HCT116 (cell line): Measurements from ENCODE around the gene HPS1. TPM values are rescaled to one million over a fixed set of nuclear protein-coding genes. Genes with fewer than 3 reads are reported as not detected.

Source experiments
- ATAC-seq: fragments of 200-7000 bp; cut with Tn5 transposase; 2 replicates; pipeline ENCODE4 v1.9.1; 2020; ENCODE audit warnings: mild to moderate bottlenecking, moderate library complexity
- BruUV-seq: library from RNA; stranded (reverse); fragments of 400-500 nt; replicated peaks from 2 replicates; lab custom pipeline; 2021; lab: Mats Ljungman, UMichigan
- CTCF ChIA-PET: fragments of 300-600 bp; sonication (Branson Sonifier 250); formaldehyde crosslinking; loops from one replicate; lab custom pipeline; 2021; ENCODE audit warnings: antibody characterized with exemption; lab: Charles Lee
- POLR2A ChIA-PET: fragments of 300-600, 350-600 bp; sonication (Branson Sonifier 250); formaldehyde crosslinking; loops from one replicate; lab custom pipeline; 2021; ENCODE audit warnings: antibody characterized with exemption; lab: Charles Lee
- RAD21 ChIA-PET, 2 experiments: fragments of 300-600 bp; sonication (Branson Sonifier 250); formaldehyde crosslinking; loops; one replicate each; lab custom pipeline; 2023; ENCODE audit warnings: low total read pairs in 2 of 2; ENCODE audit not compliant: uncharacterized antibody in 2 of 2, unreplicated experiment in 2 of 2, low non-redundant PET in 1 of 2; lab: Charles Lee
- DNase-seq: peaks from one replicate; pipeline ENCODE4 v3.0.0-alpha.2; 2010; ENCODE audit warnings: low read depth, low spot score
- H2AFZ ChIP-seq: fragments of 200-600 bp; shearing (Covaris generic), sonication (generic); 2 replicates; pipeline ENCODE4 v1.6.1; 2017; ENCODE audit warnings: low read depth, mixed run types, mixed read lengths, antibody characterized with exemption, low read length; ENCODE audit not compliant: poor library complexity, severe bottlenecking
- H3K27ac ChIP-seq: 2 replicates; pipeline ENCODE4 v1.5.1; 2012; ENCODE audit warnings: low read depth, low read length
- H3K27me3 ChIP-seq: fragments of 200-600 bp; sonication (generic); 2 replicates; pipeline ENCODE4 v1.6.1; 2016; ENCODE audit warnings: mixed run types, low read length, mixed read lengths; ENCODE audit not compliant: insufficient read depth
- H3K36me3 ChIP-seq, 2 experiments: fragments of 200-500 bp in 1 of 2; fragments of 200-600 bp in 1 of 2; sonication (Bioruptor generic) in 1 of 2; sonication (generic) in 1 of 2; 2 replicates each; pipeline versions ENCODE4 v1.5.1 to v1.6.1; 2014 to 2016; ENCODE audit warnings: low read length in 2 of 2, inconsistent platforms in 1 of 2, mixed read lengths in 1 of 2, mixed run types in 1 of 2; ENCODE audit not compliant: insufficient read depth in 2 of 2, control insufficient read depth in 1 of 2
- H3K4me1 ChIP-seq, 2 experiments: fragments of 200-600 bp in 1 of 2; sonication (generic) in 1 of 2; 2 replicates each; pipeline versions ENCODE4 v1.5.1 to v1.6.1; 2012 to 2017; ENCODE audit warnings: low read length in 2 of 2, inconsistent platforms in 1 of 2, mild to moderate bottlenecking in 1 of 2, mixed read lengths in 1 of 2, mixed run types in 1 of 2, moderate library complexity in 1 of 2; ENCODE audit not compliant: insufficient read depth in 2 of 2, control insufficient read depth in 1 of 2
- H3K4me2 ChIP-seq: fragments of 200-600 bp; sonication (generic); 2 replicates; pipeline ENCODE4 v1.6.1; 2017; ENCODE audit warnings: mixed run types, low read length, mixed read lengths
- H3K4me3 ChIP-seq, 2 experiments: fragments of 200-600 bp in 1 of 2; sonication (generic) in 1 of 2; replicated peaks in 1 of 2; 2 replicates each; pipeline ENCODE4 v1.5.1; 2011 to 2016; ENCODE audit warnings: low read length in 2 of 2, control low read depth in 1 of 2, low read depth in 1 of 2, mild to moderate bottlenecking in 1 of 2, mixed read lengths in 1 of 2, mixed run types in 1 of 2
- H3K79me2 ChIP-seq: fragments of 200-600 bp; sonication (generic); 2 replicates; pipeline ENCODE4 v1.6.1; 2017; ENCODE audit warnings: mild to moderate bottlenecking, mixed run types, low read length, moderate library complexity, mixed read lengths; ENCODE audit not compliant: insufficient read depth
- H3K9ac ChIP-seq: fragments of 200-600 bp; sonication (generic); 2 replicates; pipeline ENCODE4 v1.6.1; 2016; ENCODE audit warnings: low read length, mixed read lengths
- H3K9me2 ChIP-seq: fragments of 200-600 bp; sonication (generic), shearing (Covaris generic); 2 replicates; pipeline ENCODE4 v1.6.1; 2017; ENCODE audit warnings: mixed run types, mild to moderate bottlenecking, moderate library complexity; ENCODE audit not compliant: insufficient read depth
- H3K9me3 ChIP-seq, 2 experiments: fragments of 200-500 bp in 1 of 2; fragments of 200-600 bp in 1 of 2; sonication (Bioruptor generic) in 1 of 2; sonication (generic) in 1 of 2; 2 replicates each; pipeline ENCODE4 v1.6.1; 2014 to 2017; ENCODE audit warnings: low read length in 2 of 2, mixed read lengths in 2 of 2, inconsistent platforms in 1 of 2, low read depth in 1 of 2, mild to moderate bottlenecking in 1 of 2, mixed run types in 1 of 2, moderate library complexity in 1 of 2; ENCODE audit not compliant: control insufficient read depth in 1 of 2, insufficient read depth in 1 of 2
- H4K20me1 ChIP-seq: fragments of 200-600 bp; sonication (generic), shearing (Covaris generic); 2 replicates; pipeline ENCODE4 v1.6.1; 2017; ENCODE audit warnings: mixed run types, mild to moderate bottlenecking, moderate library complexity; ENCODE audit not compliant: insufficient read depth
- JUND ChIP-seq: IDR thresholded peaks from 2 replicates; pipeline ENCODE4 v1.6.1; 2012
- RAD21 ChIP-seq: IDR thresholded peaks from 2 replicates; pipeline ENCODE4 v1.6.1; 2012; ENCODE audit warnings: low read depth, mild to moderate bottlenecking
- SRF ChIP-seq: IDR thresholded peaks from 2 replicates; pipeline ENCODE4 v1.6.1; 2012; ENCODE audit warnings: low read depth
- YY1 ChIP-seq: IDR thresholded peaks from 2 replicates; pipeline ENCODE4 v1.6.1; 2011; ENCODE audit warnings: low read length, low read depth, moderate library complexity, mild to moderate bottlenecking; ENCODE audit not compliant: insufficient replicate concordance; ENCODE audit errors: extremely low read depth
- intact Hi-C: fragments of 100-400 bp; cut with micrococcal nuclease; formaldehyde crosslinking; loops from 2 replicates; pipeline ENCODE4 v1.10.0; 2022
- total RNA-seq: library from RNA; stranded (reverse); gene quantifications from one replicate; pipeline ENCODE4 v1.2.1, GENCODE V29; 2021; ENCODE audit not compliant: unreplicated experiment
- TF ChIP-seq, protein P1 (sequence below), 3 experiments: fragments of 200-600 bp in 1 of 3; sonication (generic) in 1 of 3; IDR thresholded peaks in 2 of 3; conservative IDR thresholded peaks in 1 of 3; 2 replicates each; pipeline ENCODE4 v1.5.1; 2012 to 2017; ENCODE audit warnings: low read depth in 2 of 3, low read length in 2 of 3, antibody characterized with exemption in 1 of 3, borderline replicate concordance in 1 of 3, control low read depth in 1 of 3, mild to moderate bottlenecking in 1 of 3, mixed read lengths in 1 of 3, mixed run types in 1 of 3, moderate library complexity in 1 of 3; ENCODE audit not compliant: insufficient read depth in 1 of 3
- TF ChIP-seq, protein P2 (sequence below): IDR thresholded peaks from 2 replicates; pipeline ENCODE4 v1.6.1; 2012

HPS1 gene
- total RNA-seq, 1 experiment from 2014 or later = 64.3 TPM

DNA sequence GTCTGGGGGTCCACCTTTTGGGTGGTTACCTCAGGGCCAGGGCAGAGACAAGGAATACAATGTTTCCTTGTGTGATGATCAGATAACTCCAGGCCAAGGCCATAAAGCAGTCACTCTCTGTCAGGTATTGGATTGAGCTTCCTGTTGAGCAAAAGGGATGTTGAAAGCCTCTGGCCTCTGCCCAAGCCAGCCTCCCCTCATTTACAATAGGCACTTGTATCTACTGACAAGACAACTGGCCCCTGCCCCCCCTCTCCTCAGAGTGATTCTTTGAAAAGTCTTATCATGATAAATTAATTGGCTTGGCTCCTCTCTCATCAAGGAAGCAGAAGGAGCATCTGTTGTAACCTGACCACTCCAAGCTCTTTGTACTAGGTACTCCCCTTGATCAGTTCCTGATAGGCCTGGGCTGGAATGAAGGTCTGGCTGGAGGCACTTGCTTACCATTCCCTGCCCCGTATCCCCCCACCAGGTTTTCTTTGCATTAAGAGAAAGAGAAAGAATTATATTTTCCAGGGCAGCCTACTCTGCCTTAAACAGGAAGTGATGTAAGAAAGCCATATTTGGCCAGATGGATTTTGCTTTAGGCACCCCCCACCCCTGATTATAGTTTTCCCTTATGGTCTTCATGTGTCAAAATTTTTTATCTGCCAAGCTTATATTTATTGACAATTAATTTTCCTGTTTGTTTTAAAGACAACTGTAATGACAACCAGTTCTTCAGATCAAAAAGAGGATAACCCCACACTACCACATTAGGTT lies 42.1 kb upstream of the HPS1 start:
- intact Hi-C loops = no loop called here
- CTCF ChIA-PET = interaction anchor here (1.3 to 1.4 kb wide), 2 partner anchors 22 to 758 kb away, joined by 3 to 5 read pairs; no protein-coding TSS in a partner anchor
- H4K20me1 ChIP-seq = no peaks in the 10 kb centered on the region
- H3K4me2 ChIP-seq = no peak overlapping the region
- RAD21 ChIA-PET = interaction anchor here in 1 of 2 experiments (1.1 kb wide), 1 partner anchor 22 kb away, joined by 3 read pairs; no protein-coding TSS in a partner anchor
- H3K27ac ChIP-seq = no peak overlapping the region
- no peaks in the 10 kb centered on the region for H3K36me3 ChIP-seq
- H3K4me1 ChIP-seq = no peaks in the 10 kb centered on the region
- H3K4me3 ChIP-seq = no peak overlapping the region
- DNase-seq (no peak), ATAC-seq (no peak)
- POLR2A ChIA-PET = no interaction called here
- H3K9me3 ChIP-seq = no peaks in the 10 kb centered on the region
- H3K9me2 ChIP-seq = no peaks in the 10 kb centered on the region
- peaks cover 3% of the 10 kb centered on the region; the same call in 1 of the 2 replicates for H3K27me3 ChIP-seq
- TF ChIP-seq SRF = peak; percentile 61; the same call in 1 of the 2 replicates
- TF ChIP-seq, protein P1, sequence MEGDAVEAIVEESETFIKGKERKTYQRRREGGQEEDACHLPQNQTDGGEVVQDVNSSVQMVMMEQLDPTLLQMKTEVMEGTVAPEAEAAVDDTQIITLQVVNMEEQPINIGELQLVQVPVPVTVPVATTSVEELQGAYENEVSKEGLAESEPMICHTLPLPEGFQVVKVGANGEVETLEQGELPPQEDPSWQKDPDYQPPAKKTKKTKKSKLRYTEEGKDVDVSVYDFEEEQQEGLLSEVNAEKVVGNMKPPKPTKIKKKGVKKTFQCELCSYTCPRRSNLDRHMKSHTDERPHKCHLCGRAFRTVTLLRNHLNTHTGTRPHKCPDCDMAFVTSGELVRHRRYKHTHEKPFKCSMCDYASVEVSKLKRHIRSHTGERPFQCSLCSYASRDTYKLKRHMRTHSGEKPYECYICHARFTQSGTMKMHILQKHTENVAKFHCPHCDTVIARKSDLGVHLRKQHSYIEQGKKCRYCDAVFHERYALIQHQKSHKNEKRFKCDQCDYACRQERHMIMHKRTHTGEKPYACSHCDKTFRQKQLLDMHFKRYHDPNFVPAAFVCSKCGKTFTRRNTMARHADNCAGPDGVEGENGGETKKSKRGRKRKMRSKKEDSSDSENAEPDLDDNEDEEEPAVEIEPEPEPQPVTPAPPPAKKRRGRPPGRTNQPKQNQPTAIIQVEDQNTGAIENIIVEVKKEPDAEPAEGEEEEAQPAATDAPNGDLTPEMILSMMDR (IDR thresholded peaks at IDR 0.05 in 2 of 3, conservative IDR thresholded peaks at IDR 0.05 in 1 of 3; ENCODE audit: borderline replicate concordance in 1 of 3, insufficient read depth in 1 of 3, low read depth in 2 of 3, low read length in 2 of 3) = no peak
- no peak for TF ChIP-seq JUND
- TF ChIP-seq YY1 = no peak
- H2AFZ ChIP-seq = no peak overlapping the region
- no TSS peak for BruUV-seq
- H3K9ac ChIP-seq = no peak overlapping the region
- no peaks in the 10 kb centered on the region for H3K79me2 ChIP-seq

DNA sequence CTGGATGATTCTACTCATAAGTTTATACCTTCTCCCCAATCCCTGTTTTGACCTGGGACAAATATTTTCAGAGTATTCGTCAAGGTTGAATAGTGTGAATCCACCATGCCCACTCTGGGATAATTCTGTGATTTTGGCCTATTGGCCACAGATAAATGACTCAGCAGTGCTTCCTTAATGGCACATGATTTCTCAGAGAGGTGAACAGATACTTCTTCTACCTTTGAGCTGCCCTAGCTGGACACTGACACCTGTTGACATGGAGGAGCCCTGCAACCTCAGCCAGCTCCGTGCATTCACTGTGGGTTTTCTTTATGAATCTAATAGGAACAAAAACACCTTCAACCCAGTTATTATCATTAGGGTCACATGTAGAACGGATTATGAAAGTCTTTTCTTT lies 40.9 kb upstream of the HPS1 start:
- no peaks in the 10 kb centered on the region for H3K4me1 ChIP-seq
- no peaks in the 10 kb centered on the region for H3K79me2 ChIP-seq
- no peaks in the 10 kb centered on the region for H3K36me3 ChIP-seq
- no peaks in the 10 kb centered on the region for H3K9me2 ChIP-seq
- peak; percentile 84 for ATAC-seq
- no peak overlapping the region for H3K4me2 ChIP-seq
- BruUV-seq = no TSS peak
- ChIA-PET RAD21 (no interaction called here), POLR2A (no interaction called here), CTCF (interaction anchor here (1.4 kb wide), 1 partner anchor 759 kb away, joined by 3 read pairs; no protein-coding TSS in a partner anchor)
- no peaks in the 10 kb centered on the region; the same call in 1 of the 2 replicates for H3K27me3 ChIP-seq
- no peak overlapping the region for H3K27ac ChIP-seq
- intact Hi-C loops = no loop called here
- no peaks in the 10 kb centered on the region for H4K20me1 ChIP-seq
- H2AFZ ChIP-seq = peak overlapping the region; percentile 0
- H3K9me3 ChIP-seq = no peaks in the 10 kb centered on the region
- DNase-seq = peak; percentile 8
- no peak overlapping the region for H3K9ac ChIP-seq
- TF ChIP-seq, protein P2, sequence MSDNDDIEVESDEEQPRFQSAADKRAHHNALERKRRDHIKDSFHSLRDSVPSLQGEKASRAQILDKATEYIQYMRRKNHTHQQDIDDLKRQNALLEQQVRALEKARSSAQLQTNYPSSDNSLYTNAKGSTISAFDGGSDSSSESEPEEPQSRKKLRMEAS = no peak
- TF ChIP-seq, protein P1 (IDR thresholded peaks at IDR 0.05 in 2 of 3, conservative IDR thresholded peaks at IDR 0.05 in 1 of 3; ENCODE audit: borderline replicate concordance in 1 of 3, insufficient read depth in 1 of 3, low read depth in 2 of 3, low read length in 2 of 3) = peak; percentile 12 to 39 (median 36); a peak in 4 of 6 replicates
- peak; percentile 37; the same call in 1 of the 2 replicates for TF ChIP-seq RAD21
- H3K4me3 ChIP-seq = no peak overlapping the region
